ENCODE results near the gene NEK10.

- TF ChIP-seq CTCF (conservative IDR thresholded peaks at IDR 0.05; ENCODE audit: low read depth, low read length): no peak
- TF ChIP-seq RAD21 (IDR thresholded peaks at IDR 0.05; ENCODE audit: low read length): no peak
- peak; percentile 13; the same call in 1 of the 2 replicates for TF ChIP-seq BHLHE40 (IDR thresholded peaks at IDR 0.05; ENCODE audit: low read depth, low read length)
- TF ChIP-seq POLR2A (IDR thresholded peaks at IDR 0.05; ENCODE audit: low read depth, low read length): no peak
- no peak for TF ChIP-seq MXI1 (IDR thresholded peaks at IDR 0.05; ENCODE audit: borderline replicate concordance, low read depth, low read length)
- no peak for TF ChIP-seq CEBPB (IDR thresholded peaks at IDR 0.05; ENCODE audit: low read depth, low read length)
- TF ChIP-seq MAZ (IDR thresholded peaks at IDR 0.05; ENCODE audit: borderline replicate concordance, low read depth, low read length): no peak
- no peak for TF ChIP-seq ELK1 (IDR thresholded peaks at IDR 0.05; ENCODE audit: borderline replicate concordance, low read depth, low read length)
- TF ChIP-seq MAFK (IDR thresholded peaks at IDR 0.05; ENCODE audit: low read depth, low read length): no peak
Observed at GRCh38 chr3:27216955-27217552, 152.1 kb downstream of the NEK10 start.
